ENCODE data around the gene CAPN12. TPM values are rescaled to one million over a fixed set of nuclear protein-coding genes. Genes with fewer than 3 reads are reported as not detected.

Gene CAPN12
- total RNA-seq, 3 donors from 2014 or later (not counting 1 experiment from before 2014, with no cell fraction given) = 7.4 to 51.0 (median 26.7) TPM

GRCh38 chr19:38727306-38727867 is 16.9 kb downstream of the CAPN12 start:
- WGBS (ENCODE audit: insufficient coverage) = 93% methylated on average over 16 of the region's 17 CpGs
- H3K4me3 ChIP-seq (ENCODE audit: low read length) = no peak overlapping the region
- H3K36me3 Mint-ChIP-seq = peaks cover 6% of the 10 kb centered on the region
- H3K27ac ChIP-seq (ENCODE audit: low read length) = peak overlapping the region; percentile 83
- H3K27ac Mint-ChIP-seq = peak overlapping the region; percentile 88 to 89
- no peaks in the 10 kb centered on the region for H3K27me3 ChIP-seq (ENCODE audit: control insufficient read depth, insufficient read depth, low read length)
- intact Hi-C loops (cut with micrococcal nuclease) = loop anchor here (2.0 kb wide), 1 partner anchor 47 kb away; no protein-coding TSS in a partner anchor
- no peak for ATAC-seq
- peaks cover 37 to 52% of the 10 kb centered on the region in 2 donors for H3K4me1 Mint-ChIP-seq
- no peak for DNase-seq
- no peaks in the 10 kb centered on the region for H3K9me3 Mint-ChIP-seq
- peaks cover 68% of the 10 kb centered on the region for H3K4me1 ChIP-seq (ENCODE audit: control insufficient read depth, insufficient read depth, low read length)
- peaks cover 75% of the 10 kb centered on the region for H3K36me3 ChIP-seq (ENCODE audit: control insufficient read depth, insufficient read depth, low read length)
- H3K4me3 Mint-ChIP-seq = no peak overlapping the region
- no peaks in the 10 kb centered on the region for H3K27me3 Mint-ChIP-seq (ENCODE audit: low read depth in 2 of 2)
- TF ChIP-seq, protein P1, sequence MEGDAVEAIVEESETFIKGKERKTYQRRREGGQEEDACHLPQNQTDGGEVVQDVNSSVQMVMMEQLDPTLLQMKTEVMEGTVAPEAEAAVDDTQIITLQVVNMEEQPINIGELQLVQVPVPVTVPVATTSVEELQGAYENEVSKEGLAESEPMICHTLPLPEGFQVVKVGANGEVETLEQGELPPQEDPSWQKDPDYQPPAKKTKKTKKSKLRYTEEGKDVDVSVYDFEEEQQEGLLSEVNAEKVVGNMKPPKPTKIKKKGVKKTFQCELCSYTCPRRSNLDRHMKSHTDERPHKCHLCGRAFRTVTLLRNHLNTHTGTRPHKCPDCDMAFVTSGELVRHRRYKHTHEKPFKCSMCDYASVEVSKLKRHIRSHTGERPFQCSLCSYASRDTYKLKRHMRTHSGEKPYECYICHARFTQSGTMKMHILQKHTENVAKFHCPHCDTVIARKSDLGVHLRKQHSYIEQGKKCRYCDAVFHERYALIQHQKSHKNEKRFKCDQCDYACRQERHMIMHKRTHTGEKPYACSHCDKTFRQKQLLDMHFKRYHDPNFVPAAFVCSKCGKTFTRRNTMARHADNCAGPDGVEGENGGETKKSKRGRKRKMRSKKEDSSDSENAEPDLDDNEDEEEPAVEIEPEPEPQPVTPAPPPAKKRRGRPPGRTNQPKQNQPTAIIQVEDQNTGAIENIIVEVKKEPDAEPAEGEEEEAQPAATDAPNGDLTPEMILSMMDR (IDR thresholded peaks at IDR 0.05) = no peak
- H3K9me3 ChIP-seq (ENCODE audit: control insufficient read depth, insufficient read depth, low read length) = no peaks in the 10 kb centered on the region

DNA sequence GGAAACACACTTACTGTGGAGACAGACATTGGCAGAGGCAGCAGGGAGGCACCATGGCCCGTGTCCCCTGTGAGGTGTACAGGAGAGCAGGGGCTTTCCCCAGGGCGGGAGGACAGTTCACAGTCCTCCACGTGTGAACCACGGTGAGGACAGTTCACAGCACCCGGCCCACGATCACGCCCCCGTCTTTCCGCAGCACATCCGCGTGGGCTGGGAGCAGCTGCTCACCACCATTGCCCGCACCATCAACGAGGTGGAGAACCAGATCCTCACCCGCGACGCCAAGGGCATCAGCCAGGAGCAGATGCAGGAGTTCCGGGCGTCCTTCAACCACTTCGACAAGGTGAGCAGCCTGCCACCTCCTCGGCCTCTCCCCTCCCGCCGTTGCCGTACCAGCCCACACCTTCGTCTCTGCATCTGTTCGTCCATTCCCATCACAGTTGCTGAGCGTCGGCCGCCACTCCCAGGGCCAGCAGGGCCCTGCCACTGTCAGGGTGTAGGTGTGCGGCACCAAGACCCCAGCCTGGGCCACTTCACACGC is 17.4 kb downstream of the CAPN12 start:
- intact Hi-C loops (cut with micrococcal nuclease) = loop anchor here (2.0 kb wide), 1 partner anchor 46 kb away; no protein-coding TSS in a partner anchor
- Histone ChIP-seq H3K4me1 (ENCODE audit: control insufficient read depth, insufficient read depth, low read length) (peaks cover 62% of the 10 kb centered on the region), H3K9me3 (ENCODE audit: control insufficient read depth, insufficient read depth, low read length) (no peaks in the 10 kb centered on the region), H3K27me3 (ENCODE audit: control insufficient read depth, insufficient read depth, low read length) (no peaks in the 10 kb centered on the region), H3K36me3 (ENCODE audit: control insufficient read depth, insufficient read depth, low read length) (peaks cover 81% of the 10 kb centered on the region), H3K4me3 (ENCODE audit: low read length) (no peak overlapping the region), H3K27ac (ENCODE audit: low read length) (peak overlapping the region; percentile 83)
- Mint-ChIP-seq H3K4me1 (peaks cover 31 to 47% of the 10 kb centered on the region in 2 donors), H3K9me3 (no peaks in the 10 kb centered on the region), H3K27ac (peak overlapping the region; percentile 88 to 89), H3K27me3 (ENCODE audit: low read depth in 2 of 2) (no peaks in the 10 kb centered on the region), H3K36me3 (peaks cover 6% of the 10 kb centered on the region), H3K4me3 (peak overlapping the region; percentile 57)
- ATAC-seq = peak; percentile 91 to 92 (median 92)
- peak; percentile 67 to 70 for DNase-seq
- 43% methylated on average over 30 of the region's 30 CpGs for WGBS (ENCODE audit: insufficient coverage)
- TF ChIP-seq, protein P1 (IDR thresholded peaks at IDR 0.05) = no peak

- Histone ChIP-seq H3K9me3 (ENCODE audit: control insufficient read depth, insufficient read depth, low read length) (no peaks in the 10 kb centered on the region), H3K27me3 (ENCODE audit: control insufficient read depth, insufficient read depth, low read length) (no peaks in the 10 kb centered on the region), H3K36me3 (ENCODE audit: control insufficient read depth, insufficient read depth, low read length) (peaks cover 82% of the 10 kb centered on the region), H3K27ac (ENCODE audit: low read length) (peak overlapping the region; percentile 83), H3K4me1 (ENCODE audit: control insufficient read depth, insufficient read depth, low read length) (peaks cover 57% of the 10 kb centered on the region), H3K4me3 (ENCODE audit: low read length) (no peak overlapping the region)
- Mint-ChIP-seq H3K9me3 (no peaks in the 10 kb centered on the region), H3K27ac (peak overlapping the region; percentile 88 to 89), H3K27me3 (ENCODE audit: low read depth in 2 of 2) (no peaks in the 10 kb centered on the region), H3K36me3 (peaks cover 6% of the 10 kb centered on the region), H3K4me3 (peak overlapping the region; percentile 57), H3K4me1 (peaks cover 26 to 46% of the 10 kb centered on the region in 2 donors)
- 70% methylated on average over 6 of the region's 6 CpGs for WGBS (ENCODE audit: insufficient coverage)
- TF ChIP-seq, protein P1 (IDR thresholded peaks at IDR 0.05) = no peak
- DNase-seq (no peak), ATAC-seq (peak; percentile 19 to 28 (median 27))
- intact Hi-C loops (cut with micrococcal nuclease) = loop anchor here (2.0 kb wide), 1 partner anchor 45 kb away; no protein-coding TSS in a partner anchor
These were observed 18.0 kb downstream of the CAPN12 start for GRCh38 chr19:38726284-38726673.

Data from natural killer cell (primary cell).